ENCODE data around the gene CDK2.

Gene CDK2

GRCh38 chr12:56018356-56018755 lies 51.7 kb downstream of the CDK2 start:
- Mint-ChIP-seq H3K27me3 (ENCODE audit: low read depth) (no peaks in the 10 kb centered on the region), H3K36me3 (ENCODE audit: low read depth) (peaks cover 19% of the 10 kb centered on the region), H3K9me3 (no peaks in the 10 kb centered on the region), H3K27ac (peak overlapping the region; percentile 75 to 91 (median 91)), H3K4me3 (no peak overlapping the region), H3K4me1 (peaks cover 50% of the 10 kb centered on the region)
- TF ChIP-seq CTCF (IDR thresholded peaks at IDR 0.05; ENCODE audit: unreplicated experiment in 3 of 3): no peak

GRCh38 chr12:56020423-56021184 lies 54.0 kb downstream of the CDK2 start, which contains the start of gene IKZF4:
IKZF4 (plus strand) TSS chr12:56021043; CDS start chr12:56021494, 451 bp downstream.
- no peaks in the 10 kb centered on the region for H3K9me3 Mint-ChIP-seq
- H3K36me3 Mint-ChIP-seq (ENCODE audit: low read depth): peaks cover 25% of the 10 kb centered on the region
- no peaks in the 10 kb centered on the region for H3K27me3 Mint-ChIP-seq (ENCODE audit: low read depth)
- peak within 1 kb of the TSS; percentile 97 to 99 (median 98) for H3K27ac Mint-ChIP-seq
- TF ChIP-seq CTCF (IDR thresholded peaks at IDR 0.05; ENCODE audit: unreplicated experiment in 3 of 3): no peak
- peak within 1 kb of the TSS; percentile 89 to 96 (median 91) for H3K4me3 Mint-ChIP-seq
- peaks cover 55% of the 10 kb centered on the region for H3K4me1 Mint-ChIP-seq

- Mint-ChIP-seq H3K4me3 (peak overlapping the region; percentile 89 to 96 (median 91)), H3K36me3 (ENCODE audit: low read depth) (peaks cover 33% of the 10 kb centered on the region), H3K9me3 (no peaks in the 10 kb centered on the region), H3K27me3 (ENCODE audit: low read depth) (no peaks in the 10 kb centered on the region), H3K4me1 (peaks cover 58% of the 10 kb centered on the region), H3K27ac (peak overlapping the region; percentile 97 to 99 (median 98))
- TF ChIP-seq CTCF (IDR thresholded peaks at IDR 0.05; ENCODE audit: unreplicated experiment in 3 of 3): no peak
These were observed 55.4 kb downstream of the CDK2 start for GRCh38 chr12:56021889-56022497.
